K562 (cell line): ENCODE data around the gene MTFMT. TPM values are rescaled to one million over a fixed set of nuclear protein-coding genes. Genes with fewer than 3 reads are reported as not detected.

Source experiments
- ATAC-seq: fragments of 200-7000 bp; cut with Tn5 transposase; 3 replicates; pipeline ENCODE4 v1.9.1; 2020; ENCODE audit warnings: moderate library complexity
- BruUV-seq: library from RNA; stranded (reverse); fragments of 400-500 nt; replicated peaks from 2 replicates; lab custom pipeline; 2021; lab: Mats Ljungman, UMichigan
- CTCF ChIA-PET: fragments of 300-600 bp; formaldehyde crosslinking; extraction: SDS; loops from one replicate; lab custom pipeline; 2021; ENCODE audit warnings: low intra/inter-chr PET ratio; lab: Yijun Ruan, JAX
- POLR2A ChIA-PET: fragments of 300-600, 350-650 bp; sonication (Branson Sonifier 250); formaldehyde crosslinking; extraction: SDS; loops from one replicate; lab custom pipeline; 2021; ENCODE audit warnings: antibody characterized with exemption, inconsistent platforms; lab: Yijun Ruan, JAX
- DNase-seq, 4 experiments: peaks; one replicate each; pipeline versions ENCODE4 v3.0.0 to v3.0.0-alpha.2; 2011 to 2018; ENCODE audit warnings: low spot score in 3 of 4, mixed read lengths in 3 of 4; ENCODE audit errors: extremely low read depth in 1 of 4
- FAIRE-seq: peaks from 2 replicates; lab custom pipeline; 2011; peaks lifted over from hg19 to GRCh38; lab: Jason Lieb, UNC
- H2AFZ ChIP-seq: 2 replicates; pipeline ENCODE4 v1.6.0; 2011; ENCODE audit warnings: low read depth, low read length, control low read depth, inconsistent platforms
- H3K27ac ChIP-seq: fragments of 200-600 bp; 3 replicates; pipeline ENCODE4 v1.8.0; 2011; ENCODE audit warnings: low read depth, mild to moderate bottlenecking, control low read depth, inconsistent platforms, low read length, moderate library complexity, mixed read lengths; ENCODE audit errors: extremely low read depth
- H3K27me3 ChIP-seq, 2 experiments: fragments of 300-600 bp in 1 of 2; 2 replicates in 1 of 2; 3 replicates in 1 of 2; pipeline versions ENCODE4 v1.6.0 to v1.8.0; 2011; ENCODE audit warnings: inconsistent platforms in 2 of 2, low read length in 2 of 2, mild to moderate bottlenecking in 1 of 2, mixed read lengths in 1 of 2, moderate library complexity in 1 of 2; ENCODE audit not compliant: control insufficient read depth in 2 of 2, insufficient read depth in 2 of 2
- H3K36me3 ChIP-seq: fragments of 300-600 bp; 3 replicates; pipeline ENCODE4 v1.8.0; 2011; ENCODE audit warnings: mild to moderate bottlenecking, low read length, inconsistent platforms; ENCODE audit not compliant: control insufficient read depth, insufficient read depth
- H3K4me1 ChIP-seq, 2 experiments: fragments of 200-600 bp in 1 of 2; replicated peaks in 1 of 2; 2 replicates in 1 of 2; 3 replicates in 1 of 2; pipeline versions ENCODE4 v1.5.1 to v1.8.0; 2011; ENCODE audit warnings: inconsistent platforms in 2 of 2, low read length in 2 of 2, mild to moderate bottlenecking in 1 of 2, mixed read lengths in 1 of 2, moderate library complexity in 1 of 2; ENCODE audit not compliant: control insufficient read depth in 2 of 2, insufficient read depth in 2 of 2
- H3K4me2 ChIP-seq: 2 replicates; pipeline ENCODE4 v1.6.1; 2011; ENCODE audit warnings: low read length, control low read depth, inconsistent platforms, mixed read lengths; ENCODE audit not compliant: insufficient read depth
- H3K4me3 ChIP-seq: fragments of 200-600 bp; sonication (generic), shearing (Covaris generic); 2 replicates; pipeline ENCODE4 v1.5.1; 2016; ENCODE audit warnings: control low read depth, inconsistent platforms
- H3K79me2 ChIP-seq: fragments of 200-600 bp; 3 replicates; pipeline ENCODE4 v1.8.0; 2011; ENCODE audit warnings: low read length, inconsistent platforms; ENCODE audit not compliant: control insufficient read depth, insufficient read depth
- H3K9ac ChIP-seq, 2 experiments: 2 replicates each; pipeline versions ENCODE4 v1.6.0 to v1.6.1; 2011; ENCODE audit warnings: low read depth in 2 of 2, low read length in 2 of 2, control low read depth in 1 of 2, inconsistent platforms in 1 of 2, mild to moderate bottlenecking in 1 of 2, mixed read lengths in 1 of 2; ENCODE audit not compliant: insufficient read depth in 1 of 2
- H3K9me1 ChIP-seq: one replicate; pipeline ENCODE4 v1.6.0; 2011; ENCODE audit warnings: inconsistent platforms, mild to moderate bottlenecking, low read length, moderate library complexity; ENCODE audit not compliant: control insufficient read depth, insufficient read depth
- H3K9me3 ChIP-seq: replicated peaks from 2 replicates; pipeline ENCODE4 v1.5.1; 2011; ENCODE audit warnings: low read depth, low read length, inconsistent platforms; ENCODE audit not compliant: control insufficient read depth, insufficient read depth
- H4K20me1 ChIP-seq: replicated peaks from 2 replicates; pipeline ENCODE4 v1.6.1; 2011; ENCODE audit warnings: low read length, inconsistent platforms, mixed read lengths; ENCODE audit not compliant: control insufficient read depth, insufficient read depth
- JUNB ChIP-seq: fragments of 450-650 bp; formaldehyde crosslinking; conservative IDR thresholded peaks from 2 replicates; pipeline ENCODE4 v1.4.0; 2020; ENCODE audit warnings: mild to moderate bottlenecking
- MXI1 ChIP-seq: IDR thresholded peaks from 2 replicates; pipeline ENCODE4 v1.6.1; 2011; ENCODE audit warnings: low read depth, mild to moderate bottlenecking, improper control_type of control experiment, low read length
- POLR2AphosphoS2 ChIP-seq: IDR thresholded peaks from 2 replicates; pipeline ENCODE4 v1.6.1; 2012; ENCODE audit warnings: low read length, improper control_type of control experiment
- SMAD1 ChIP-seq: fragments of 150-350 bp; IDR thresholded peaks from 2 replicates; pipeline ENCODE4 v1.6.1; 2014; ENCODE audit warnings: low read length, low read depth; ENCODE audit not compliant: partially characterized antibody
- TGIF2 ChIP-seq: sonication (generic); formaldehyde crosslinking; IDR thresholded peaks from 2 replicates; pipeline ENCODE4 v1.8.1; 2022; ENCODE audit warnings: mild to moderate bottlenecking, missing genetic modification reagents, moderate library complexity
- ZNF507 ChIP-seq: conservative IDR thresholded peaks from 2 replicates; pipeline ENCODE4 v1.6.1; 2017; ENCODE audit warnings: missing genetic modification characterization, missing compliant biosample characterization
- ZNF644 ChIP-seq: fragments of 200-800 bp; sonication (Bioruptor generic); IDR thresholded peaks from 2 replicates; pipeline ENCODE4 v1.6.1; 2016; ENCODE audit warnings: low read depth, missing genetic modification characterization, missing compliant biosample characterization
- WGBS: fragments of 100-300 bp; shearing (Covaris generic); methylation state at CpG from one replicate; pipeline ENCODE4 v1.1.6; 2016; ENCODE audit warnings: low coverage, mixed read lengths; ENCODE audit not compliant: insufficient coverage; ENCODE audit errors: missing lambda C conversion rate; 5-methylcytosine and 5-hydroxymethylcytosine counted together
- in situ Hi-C: fragments of 300-500 bp; cut with MboI; formaldehyde crosslinking; loops from 4 replicates; pipeline ENCODE4 v1.15.0; 2018; ENCODE audit warnings: inconsistent platforms, mixed read lengths
- intact Hi-C: fragments of 100-400 bp; cut with micrococcal nuclease; formaldehyde crosslinking; loops from 2 replicates; pipeline ENCODE4 v1.14.2; 2022
- polyA plus RNA-seq, 8 experiments: library from polyadenylated mRNA; depleted of rRNA in 4 of 8; stranded (reverse) in 5 of 8; unstranded in 3 of 8; fragments of >200 nt; fragmentation: Nextera tagmentation in 2 of 8; fragmentation: Illumina TruSeq in 1 of 8; extraction: Ambion mirVana in 2 of 8; extraction: Trizol in 1 of 8; gene quantifications; 2 replicates each; pipeline versions ENCODE4 v1.2.1 to v1.2.3, GENCODE V29; 2011 to 2014; ENCODE audit warnings: inconsistent platforms in 1 of 8, missing spikeins in 1 of 8
- total RNA-seq, 7 experiments: library from RNA; depleted of rRNA in 6 of 7; stranded (reverse); fragments of >200 nt in 6 of 7; fragmentation: Illumina TruSeq in 2 of 7; extraction: Trizol in 2 of 7; gene quantifications; 2 replicates each; pipeline versions ENCODE4 v1.2.1 to v1.2.3, GENCODE V29; 2011 to 2021; ENCODE audit warnings: low replicate concordance in 1 of 7
- TF ChIP-seq, protein P1 (sequence below): fragments of 250-450 bp; sonication (Bioruptor Pico); IDR thresholded peaks from 2 replicates; pipeline ENCODE4 v1.8.0; 2021; ENCODE audit warnings: borderline replicate concordance, mild to moderate bottlenecking, moderate library complexity; ENCODE audit not compliant: poor library complexity, severe bottlenecking
- TF ChIP-seq, protein P2 (sequence below): sonication (generic); formaldehyde crosslinking; IDR thresholded peaks from 2 replicates; pipeline ENCODE4 v1.8.0; 2023; ENCODE audit warnings: missing genetic modification reagents, mild to moderate bottlenecking, borderline replicate concordance

The MTFMT gene
- total and polyA plus RNA-seq, 9 of the 15 experiments (the other 6 are each of a cell fraction or from before 2014, with no cell fraction given): 1.4 to 31.1 (median 16.2) TPM

DNA sequence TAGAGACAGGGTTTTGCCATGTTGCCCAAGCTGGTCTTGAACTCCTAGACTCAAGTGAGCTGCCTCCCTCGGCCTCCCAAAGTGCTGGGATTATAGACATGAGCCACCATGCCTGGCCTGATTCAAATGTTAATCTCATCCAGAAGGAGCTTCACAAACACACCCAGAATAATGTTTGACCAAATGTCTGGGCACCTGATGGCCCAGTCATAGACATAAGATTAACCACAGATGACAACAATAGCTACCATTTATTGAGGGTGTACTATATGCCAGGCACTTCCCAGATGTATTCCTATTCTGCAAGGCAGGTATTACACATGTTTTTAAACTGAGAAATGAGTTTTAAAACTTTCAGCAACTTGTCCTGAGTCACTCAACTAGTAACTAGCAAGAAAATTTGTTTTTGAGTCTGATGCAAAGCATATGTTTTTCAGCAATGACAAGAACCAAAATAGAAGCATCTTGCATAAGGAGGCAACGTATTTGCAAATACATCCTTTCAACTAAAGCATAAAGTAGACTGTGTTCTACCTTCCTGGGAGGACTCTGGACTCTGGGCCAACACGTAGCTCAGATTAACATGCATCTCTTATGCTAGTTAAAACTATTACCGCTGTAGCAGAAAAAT is 31.6 kb downstream of the MTFMT start:
- TF ChIP-seq TGIF2 (CRISPR knock-in tag): no peak
- Histone ChIP-seq H3K79me2 (no peaks in the 10 kb centered on the region), H3K27ac (no peak overlapping the region), H3K9me3 (no peaks in the 10 kb centered on the region), H3K4me3 (no peak overlapping the region), H3K4me2 (no peak overlapping the region), H3K36me3 (peaks cover under 1% of the 10 kb centered on the region; the same call in 1 of the 3 replicates), H2AFZ (no peak overlapping the region), H3K9me1 (no peaks in the 10 kb centered on the region), H3K9ac (no peak overlapping the region), H3K27me3 (no peaks in the 10 kb centered on the region), H3K4me1 (no peaks in the 10 kb centered on the region), H4K20me1 (no peaks in the 10 kb centered on the region)
- POLR2A ChIA-PET: interaction anchor here (0.7 to 1.5 kb wide), 3 partner anchors 9 to 23 kb away, joined by 3 to 4 read pairs (median 3); no protein-coding TSS in a partner anchor
- FAIRE-seq (no peak), ATAC-seq (no peak), DNase-seq (no peak)
- in situ Hi-C loops: no loop called here
- CTCF ChIA-PET: no interaction called here
- WGBS: 18% methylated on average over 4 of the region's 4 CpGs
- BruUV-seq: no TSS peak
- intact Hi-C loops: no loop called here

DNA sequence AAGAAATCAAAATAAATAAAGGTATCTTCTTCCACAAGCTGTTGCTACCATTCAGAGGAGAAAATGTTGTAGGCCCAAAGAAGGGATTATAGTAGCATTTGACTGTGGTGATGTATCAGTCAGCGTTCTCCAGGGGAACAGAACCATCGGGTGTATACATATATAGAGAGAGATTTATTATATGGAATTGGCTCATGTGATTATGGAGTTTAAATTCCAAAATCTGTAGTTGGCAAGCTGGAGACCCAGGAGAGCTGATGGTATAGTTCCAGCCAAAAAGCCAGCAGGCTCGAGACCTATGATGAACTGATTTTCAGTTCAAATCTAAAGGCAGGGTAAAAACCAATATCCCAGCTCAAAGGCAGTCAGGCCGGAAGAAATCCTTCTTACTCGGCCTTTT is 32.4 kb downstream of the MTFMT start:
- Histone ChIP-seq H3K79me2 (no peaks in the 10 kb centered on the region), H3K36me3 (no peaks in the 10 kb centered on the region), H3K27me3 (no peaks in the 10 kb centered on the region), H2AFZ (0 out of 2 replicates have a peak overlapping the region, but pooled peaks have one; percentile 21), H3K9me3 (no peaks in the 10 kb centered on the region), H3K9me1 (no peaks in the 10 kb centered on the region), H3K4me1 (no peaks in the 10 kb centered on the region), H3K4me2 (no peak overlapping the region), H3K4me3 (no peak overlapping the region), H3K27ac (no peak overlapping the region), H4K20me1 (no peaks in the 10 kb centered on the region), H3K9ac (no peak overlapping the region)
- BruUV-seq: no TSS peak
- WGBS: 47% methylated on average over 5 of the region's 5 CpGs
- FAIRE-seq (no peak), ATAC-seq (no peak), DNase-seq (no peak)
- ChIA-PET POLR2A (interaction anchor here (0.6 to 1.5 kb wide), 3 partner anchors 8 to 23 kb away, joined by 3 to 4 read pairs (median 3); no protein-coding TSS in a partner anchor), CTCF (no interaction called here)
- intact Hi-C loops (no loop called here), in situ Hi-C loops (no loop called here)
- TF ChIP-seq JUNB (CRISPR knock-in tag) (no peak), ZNF507 (tag) (no peak), MXI1 (no peak), ZNF644 (tag) (no peak), POLR2AphosphoS2 (no peak), SMAD1 (no peak)
- TF ChIP-seq, protein P1, sequence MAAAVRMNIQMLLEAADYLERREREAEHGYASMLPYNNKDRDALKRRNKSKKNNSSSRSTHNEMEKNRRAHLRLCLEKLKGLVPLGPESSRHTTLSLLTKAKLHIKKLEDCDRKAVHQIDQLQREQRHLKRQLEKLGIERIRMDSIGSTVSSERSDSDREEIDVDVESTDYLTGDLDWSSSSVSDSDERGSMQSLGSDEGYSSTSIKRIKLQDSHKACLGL (CRISPR knock-in tag): no peak
- TF ChIP-seq, protein P2, sequence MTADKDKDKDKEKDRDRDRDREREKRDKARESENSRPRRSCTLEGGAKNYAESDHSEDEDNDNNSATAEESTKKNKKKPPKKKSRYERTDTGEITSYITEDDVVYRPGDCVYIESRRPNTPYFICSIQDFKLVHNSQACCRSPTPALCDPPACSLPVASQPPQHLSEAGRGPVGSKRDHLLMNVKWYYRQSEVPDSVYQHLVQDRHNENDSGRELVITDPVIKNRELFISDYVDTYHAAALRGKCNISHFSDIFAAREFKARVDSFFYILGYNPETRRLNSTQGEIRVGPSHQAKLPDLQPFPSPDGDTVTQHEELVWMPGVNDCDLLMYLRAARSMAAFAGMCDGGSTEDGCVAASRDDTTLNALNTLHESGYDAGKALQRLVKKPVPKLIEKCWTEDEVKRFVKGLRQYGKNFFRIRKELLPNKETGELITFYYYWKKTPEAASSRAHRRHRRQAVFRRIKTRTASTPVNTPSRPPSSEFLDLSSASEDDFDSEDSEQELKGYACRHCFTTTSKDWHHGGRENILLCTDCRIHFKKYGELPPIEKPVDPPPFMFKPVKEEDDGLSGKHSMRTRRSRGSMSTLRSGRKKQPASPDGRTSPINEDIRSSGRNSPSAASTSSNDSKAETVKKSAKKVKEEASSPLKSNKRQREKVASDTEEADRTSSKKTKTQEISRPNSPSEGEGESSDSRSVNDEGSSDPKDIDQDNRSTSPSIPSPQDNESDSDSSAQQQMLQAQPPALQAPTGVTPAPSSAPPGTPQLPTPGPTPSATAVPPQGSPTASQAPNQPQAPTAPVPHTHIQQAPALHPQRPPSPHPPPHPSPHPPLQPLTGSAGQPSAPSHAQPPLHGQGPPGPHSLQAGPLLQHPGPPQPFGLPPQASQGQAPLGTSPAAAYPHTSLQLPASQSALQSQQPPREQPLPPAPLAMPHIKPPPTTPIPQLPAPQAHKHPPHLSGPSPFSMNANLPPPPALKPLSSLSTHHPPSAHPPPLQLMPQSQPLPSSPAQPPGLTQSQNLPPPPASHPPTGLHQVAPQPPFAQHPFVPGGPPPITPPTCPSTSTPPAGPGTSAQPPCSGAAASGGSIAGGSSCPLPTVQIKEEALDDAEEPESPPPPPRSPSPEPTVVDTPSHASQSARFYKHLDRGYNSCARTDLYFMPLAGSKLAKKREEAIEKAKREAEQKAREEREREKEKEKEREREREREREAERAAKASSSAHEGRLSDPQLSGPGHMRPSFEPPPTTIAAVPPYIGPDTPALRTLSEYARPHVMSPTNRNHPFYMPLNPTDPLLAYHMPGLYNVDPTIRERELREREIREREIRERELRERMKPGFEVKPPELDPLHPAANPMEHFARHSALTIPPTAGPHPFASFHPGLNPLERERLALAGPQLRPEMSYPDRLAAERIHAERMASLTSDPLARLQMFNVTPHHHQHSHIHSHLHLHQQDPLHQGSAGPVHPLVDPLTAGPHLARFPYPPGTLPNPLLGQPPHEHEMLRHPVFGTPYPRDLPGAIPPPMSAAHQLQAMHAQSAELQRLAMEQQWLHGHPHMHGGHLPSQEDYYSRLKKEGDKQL: no peak
